Vagina (tissue), 2 donors: ENCODE measurements around the gene NLRX1. TPM values are rescaled to one million over a fixed set of nuclear protein-coding genes. Genes with fewer than 3 reads are reported as not detected.
"Not testable (repeated sequence)": the region's sequence is repeated elsewhere in the genome, so short reads cannot be mapped to it uniquely, and the experiment has no call there.

Experiments
- DNase-seq, 2 donors: peaks; one replicate each; pipeline ENCODE4 v3.0.0-alpha.2; 2017; ENCODE audit errors: extremely low spot score in 2 of 2
- H3K27ac ChIP-seq: fragments of 200-600 bp; sonication (generic); one replicate; pipeline ENCODE4 v1.5.1; 2019
- H3K27me3 ChIP-seq: fragments of 200-600 bp; sonication (generic); one replicate; pipeline ENCODE4 v1.5.1; 2019
- H3K36me3 ChIP-seq, 2 donors: fragments of 200-600 bp; sonication (generic); one replicate each; pipeline ENCODE4 v1.5.1; 2017 to 2019
- H3K4me1 ChIP-seq: fragments of 200-600 bp; sonication (generic); one replicate; pipeline ENCODE4 v1.5.1; 2019
- H3K4me3 ChIP-seq, 2 donors: fragments of 200-600 bp; sonication (generic); 1 replicate in 1 of 2; 2 replicates in 1 of 2; pipeline ENCODE4 v1.5.1; 2016 to 2019
- H3K9me3 ChIP-seq: fragments of 200-600 bp; sonication (generic); one replicate; pipeline ENCODE4 v1.5.1; 2019
- POLR2A ChIP-seq, 2 donors: fragments of 450-650 bp; IDR thresholded peaks; one replicate each; pipeline ENCODE4 v1.6.1; 2017; ENCODE audit warnings: antibody characterized with exemption in 2 of 2, mild to moderate bottlenecking in 2 of 2, moderate library complexity in 2 of 2
- POLR2AphosphoS5 ChIP-seq, 2 donors: sonication (generic); formaldehyde crosslinking; IDR thresholded peaks; one replicate each; pipeline ENCODE4 v1.9.0; 2017; ENCODE audit warnings: antibody characterized with exemption in 2 of 2, mild to moderate bottlenecking in 2 of 2, low read depth in 1 of 2; ENCODE audit not compliant: insufficient read depth in 1 of 2
- intact Hi-C: fragments of 100-400 bp; cut with DNase I; formaldehyde crosslinking; loops from one replicate; pipeline ENCODE4 v1.15.1; 2023
- total RNA-seq: library from RNA; depleted of rRNA; stranded (reverse); fragments of >200 nt; gene quantifications from one replicate; pipeline ENCODE4 v1.2.3, GENCODE V29; 2016
- TF ChIP-seq, protein P1 (sequence below), 3 experiments: fragments of 450-650 bp in 2 of 3; fragments of 200-600 bp in 1 of 3; sonication (generic) in 1 of 3; IDR thresholded peaks; one replicate each; pipeline ENCODE4 v1.5.1; 2017 to 2019; ENCODE audit warnings: antibody characterized with exemption in 3 of 3, mild to moderate bottlenecking in 2 of 3, moderate library complexity in 2 of 3

Gene NLRX1
- total RNA-seq, 1 donor from 2014 or later, result 15.5 TPM

GRCh38 chr11:119223856-119224255 lies 55.3 kb downstream of the NLRX1 start:
- intact Hi-C loops, result no loop called here
- no peaks in the 10 kb centered on the region for H3K36me3 ChIP-seq
- no peak for TF ChIP-seq POLR2A (IDR thresholded peaks at IDR 0.05)
- TF ChIP-seq, protein P1, sequence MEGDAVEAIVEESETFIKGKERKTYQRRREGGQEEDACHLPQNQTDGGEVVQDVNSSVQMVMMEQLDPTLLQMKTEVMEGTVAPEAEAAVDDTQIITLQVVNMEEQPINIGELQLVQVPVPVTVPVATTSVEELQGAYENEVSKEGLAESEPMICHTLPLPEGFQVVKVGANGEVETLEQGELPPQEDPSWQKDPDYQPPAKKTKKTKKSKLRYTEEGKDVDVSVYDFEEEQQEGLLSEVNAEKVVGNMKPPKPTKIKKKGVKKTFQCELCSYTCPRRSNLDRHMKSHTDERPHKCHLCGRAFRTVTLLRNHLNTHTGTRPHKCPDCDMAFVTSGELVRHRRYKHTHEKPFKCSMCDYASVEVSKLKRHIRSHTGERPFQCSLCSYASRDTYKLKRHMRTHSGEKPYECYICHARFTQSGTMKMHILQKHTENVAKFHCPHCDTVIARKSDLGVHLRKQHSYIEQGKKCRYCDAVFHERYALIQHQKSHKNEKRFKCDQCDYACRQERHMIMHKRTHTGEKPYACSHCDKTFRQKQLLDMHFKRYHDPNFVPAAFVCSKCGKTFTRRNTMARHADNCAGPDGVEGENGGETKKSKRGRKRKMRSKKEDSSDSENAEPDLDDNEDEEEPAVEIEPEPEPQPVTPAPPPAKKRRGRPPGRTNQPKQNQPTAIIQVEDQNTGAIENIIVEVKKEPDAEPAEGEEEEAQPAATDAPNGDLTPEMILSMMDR (IDR thresholded peaks at IDR 0.05), result no peak
- TF ChIP-seq POLR2AphosphoS5 (IDR thresholded peaks at IDR 0.05; ENCODE audit: insufficient read depth in 1 of 2, low read depth in 1 of 2), result no peak
- H3K9me3 ChIP-seq, result no peaks in the 10 kb centered on the region
- DNase-seq, result no peak
- no peaks in the 10 kb centered on the region for H3K27me3 ChIP-seq
- peaks cover 7% of the 10 kb centered on the region for H3K4me1 ChIP-seq
- no peak overlapping the region for H3K4me3 ChIP-seq
- no peak overlapping the region for H3K27ac ChIP-seq

GRCh38 chr11:119228535-119229287 lies 60.2 kb downstream of the NLRX1 start:
- H3K4me3 ChIP-seq, H3K27me3 ChIP-seq, H3K4me1 ChIP-seq, intact Hi-C loops, H3K27ac ChIP-seq, H3K9me3 ChIP-seq, DNase-seq, H3K36me3 ChIP-seq: not testable (repeated sequence)

DNA sequence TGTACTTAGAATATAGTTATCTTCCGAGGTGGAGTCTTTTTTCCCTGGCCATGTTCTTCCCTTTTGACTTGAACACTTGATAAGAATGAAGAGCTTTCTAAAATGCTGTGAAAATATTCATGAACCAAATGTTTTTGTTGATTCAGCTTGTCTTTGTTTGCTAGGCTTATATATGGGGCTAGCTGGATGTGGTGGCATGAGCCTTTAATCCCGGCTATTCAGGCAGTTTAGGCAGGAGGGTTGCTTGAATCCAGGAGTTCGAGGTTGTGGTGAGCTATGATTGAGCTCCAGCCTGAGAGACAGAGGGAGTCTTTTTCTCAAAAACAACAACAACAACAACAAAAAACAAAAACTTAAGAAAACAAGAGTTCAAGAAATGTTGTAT lies 60.8 kb downstream of the NLRX1 start:
- no peak for DNase-seq
- Histone ChIP-seq H3K9me3 (no peaks in the 10 kb centered on the region), H3K4me1 (no peaks in the 10 kb centered on the region), H3K4me3 (no peak overlapping the region), H3K27me3 (no peaks in the 10 kb centered on the region), H3K27ac (no peak overlapping the region), H3K36me3 (peaks cover 0 to 9% of the 10 kb centered on the region in 2 donors)
- intact Hi-C loops, result no loop called here
- TF ChIP-seq, protein P1 (IDR thresholded peaks at IDR 0.05), result no peak
- TF ChIP-seq POLR2A (IDR thresholded peaks at IDR 0.05) (no peak), POLR2AphosphoS5 (IDR thresholded peaks at IDR 0.05; ENCODE audit: insufficient read depth in 1 of 2, low read depth in 1 of 2) (no peak)

GRCh38 chr11:119229741-119230140 lies 61.2 kb downstream of the NLRX1 start:
- intact Hi-C loops, result no loop called here
- H3K36me3 ChIP-seq, result peaks cover 0 to 9% of the 10 kb centered on the region in 2 donors
- no peak overlapping the region for H3K27ac ChIP-seq
- H3K9me3 ChIP-seq, result no peaks in the 10 kb centered on the region
- TF ChIP-seq, protein P1 (IDR thresholded peaks at IDR 0.05), result no peak
- TF ChIP-seq POLR2AphosphoS5 (IDR thresholded peaks at IDR 0.05; ENCODE audit: insufficient read depth in 1 of 2, low read depth in 1 of 2) (no peak), POLR2A (IDR thresholded peaks at IDR 0.05) (no peak)
- no peak overlapping the region for H3K4me3 ChIP-seq
- H3K4me1 ChIP-seq, result no peaks in the 10 kb centered on the region
- no peaks in the 10 kb centered on the region for H3K27me3 ChIP-seq
- no peak for DNase-seq

Other genes starting within 250 kb of the NLRX1 start
- 30.0 TPM for gene BCL9L, start 242.8 kb upstream of the NLRX1 start, total RNA-seq
- gene UPK2, start 212.4 kb upstream of the NLRX1 start, total RNA-seq, result not detected
- gene FOXR1, start 197.0 kb upstream of the NLRX1 start, total RNA-seq, result not detected
- gene CENATAC, start 170.6 kb upstream of the NLRX1 start, total RNA-seq, result 49.8 TPM
- gene RPS25, start 150.4 kb upstream of the NLRX1 start, total RNA-seq, result 1,843 TPM
- gene TRAPPC4, start 150.0 kb upstream of the NLRX1 start, total RNA-seq, result 40.0 TPM
- gene SLC37A4, start 137.8 kb upstream of the NLRX1 start, total RNA-seq, result 16.0 TPM
- gene HYOU1, start 111.5 kb upstream of the NLRX1 start, total RNA-seq, result 49.6 TPM
- gene VPS11, start 100.9 kb upstream of the NLRX1 start, total RNA-seq, result 56.0 TPM
- 13.5 TPM for gene HMBS, start 83.8 kb upstream of the NLRX1 start, total RNA-seq
- 18.2 TPM for gene DPAGT1, start 66.9 kb upstream of the NLRX1 start, total RNA-seq
- gene C2CD2L, start 61.4 kb upstream of the NLRX1 start, total RNA-seq, result 7.1 TPM
- 22.1 TPM for gene HINFP, start 47.1 kb upstream of the NLRX1 start, total RNA-seq
- gene ABCG4, start 19.7 kb upstream of the NLRX1 start, total RNA-seq, result 3.2 TPM
- gene NHERF4, start 16.8 kb downstream of the NLRX1 start, total RNA-seq, result 0.25 TPM
- gene CBL, start 37.6 kb downstream of the NLRX1 start, total RNA-seq, result 15.5 TPM
- 295 TPM for gene MCAM, start 148.4 kb downstream of the NLRX1 start, total RNA-seq
- 19.6 TPM for gene RNF26, start 165.8 kb downstream of the NLRX1 start, total RNA-seq
- gene C1QTNF5, start 172.2 kb downstream of the NLRX1 start, total RNA-seq, result 32.2 TPM
- not detected for gene MFRP, start 178.0 kb downstream of the NLRX1 start, total RNA-seq
- 2.5 TPM for gene USP2, start 213.0 kb downstream of the NLRX1 start, total RNA-seq